ENCODE measurements around the gene GPR4.

GRCh38 chr19:45615795-45616703 lies 14.0 kb upstream of the GPR4 start:
- TF ChIP-seq CTCF (IDR thresholded peaks at IDR 0.05; ENCODE audit: insufficient read depth, low read depth, low read length) (no peak), EZH2 (IDR thresholded peaks at IDR 0.05; ENCODE audit: insufficient read depth, low read length) (no peak)

Measured in astrocyte (in vitro differentiated cells and primary cell).